Esophagus muscularis mucosa (tissue), 4 donors: ENCODE measurements around the gene RIN3. TPM values are rescaled to one million over a fixed set of nuclear protein-coding genes. Genes with fewer than 3 reads are reported as not detected.

Experiments
- DNase-seq: peaks from one replicate; pipeline ENCODE4 v3.0.0-alpha.2; 2017; ENCODE audit errors: extremely low spot score
- H3K27ac ChIP-seq, 4 donors: fragments of 200-600 bp; sonication (generic); replicated peaks in 1 of 4; 1 replicate in 3 of 4; 2 replicates in 1 of 4; pipeline ENCODE4 v1.5.1; 2016 to 2019; ENCODE audit warnings: mild to moderate bottlenecking in 1 of 4
- H3K27me3 ChIP-seq, 4 donors: fragments of 200-600 bp; sonication (generic); one replicate each; pipeline versions ENCODE4 v1.5.1 to v1.6.0; 2016 to 2019
- H3K36me3 ChIP-seq, 4 donors: fragments of 200-600 bp; sonication (generic); one replicate each; pipeline ENCODE4 v1.5.1; 2016 to 2019
- H3K4me1 ChIP-seq, 4 donors: fragments of 200-600 bp; sonication (generic); one replicate each; pipeline ENCODE4 v1.5.1; 2016 to 2019
- H3K4me3 ChIP-seq, 4 donors: fragments of 200-600 bp; sonication (generic); 1 replicate in 2 of 4; 2 replicates in 2 of 4; pipeline ENCODE4 v1.5.1; 2016 to 2019; ENCODE audit warnings: mild to moderate bottlenecking in 4 of 4, moderate library complexity in 1 of 4
- H3K9me3 ChIP-seq, 4 donors: fragments of 200-600 bp; sonication (generic); 1 replicate in 3 of 4; 2 replicates in 1 of 4; pipeline ENCODE4 v1.5.1; 2016 to 2019
- EP300 ChIP-seq: sonication (generic); formaldehyde crosslinking; IDR thresholded peaks from one replicate; pipeline ENCODE4 v1.6.1; 2017; ENCODE audit warnings: antibody characterized with exemption
- POLR2A ChIP-seq: fragments of 450-650 bp; IDR thresholded peaks from one replicate; pipeline ENCODE4 v1.6.1; 2017; ENCODE audit warnings: antibody characterized with exemption, moderate library complexity, mild to moderate bottlenecking, low read depth
- POLR2AphosphoS5 ChIP-seq, 2 donors: sonication (generic); formaldehyde crosslinking; IDR thresholded peaks; one replicate each; pipeline ENCODE4 v1.6.1; 2017; ENCODE audit warnings: antibody characterized with exemption in 2 of 2
- WGBS: methylation state at CpG from one replicate; pipeline ENCODE4 v1.1.5; 2018; 5-methylcytosine and 5-hydroxymethylcytosine counted together
- intact Hi-C: fragments of 100-400 bp; cut with DNase I; formaldehyde crosslinking; loops from one replicate; pipeline ENCODE4 v1.15.1; 2023
- total RNA-seq, 4 donors: library from RNA; depleted of rRNA; stranded (reverse); fragments of >200 nt; gene quantifications; one replicate each; pipeline versions ENCODE4 v1.1.0 to v1.2.1, GENCODE V29; 2016
- TF ChIP-seq, protein P1 (sequence below), 3 experiments: fragments of 200-600 bp in 2 of 3; fragments of 450-650 bp in 1 of 3; sonication (generic) in 2 of 3; IDR thresholded peaks; one replicate each; pipeline ENCODE4 v1.5.1; 2017 to 2019; ENCODE audit warnings: antibody characterized with exemption in 3 of 3, mild to moderate bottlenecking in 2 of 3, moderate library complexity in 1 of 3

Gene RIN3
- total RNA-seq, 4 donors from 2014 or later = 10.6 to 20.0 (median 13.1) TPM

DNA sequence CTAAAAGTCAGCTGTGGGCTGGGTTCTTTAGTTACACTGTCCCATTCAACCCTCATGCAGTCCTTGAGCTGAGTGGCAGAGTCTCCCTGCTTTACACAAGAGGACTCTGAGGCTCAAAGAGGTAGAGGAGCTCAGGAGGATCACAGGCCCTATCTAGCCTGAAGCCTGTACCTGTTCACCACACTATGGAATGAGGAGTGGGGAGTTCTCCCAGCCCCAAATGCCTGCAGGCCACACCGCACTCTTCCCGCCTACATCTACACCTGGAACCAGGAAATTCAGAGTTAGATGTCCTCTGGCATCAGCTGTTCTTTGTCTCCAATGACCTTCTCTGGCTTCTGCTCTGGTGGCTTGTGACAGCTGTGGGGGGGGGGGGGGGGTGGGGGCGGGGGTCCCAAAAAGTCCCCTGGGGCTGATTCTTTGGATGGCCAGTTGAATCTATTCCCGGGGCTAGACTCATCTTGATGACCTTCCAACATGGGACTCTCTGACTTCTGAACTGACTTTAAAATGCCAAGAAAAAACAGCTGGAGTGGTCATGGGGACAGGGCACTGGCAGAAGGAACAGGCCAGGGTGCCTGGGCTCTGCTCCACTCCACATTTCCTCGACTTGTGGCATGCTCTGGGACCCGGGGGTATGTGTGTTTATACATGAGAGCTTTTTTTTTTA is 30.6 kb downstream of the RIN3 start:
- intact Hi-C loops = loop anchor here (5.0 kb wide), 1 partner anchor 48 kb away; no protein-coding TSS in a partner anchor
- no peak for TF ChIP-seq EP300
- TF ChIP-seq POLR2AphosphoS5 (IDR thresholded peaks at IDR 0.05) = no peak
- TF ChIP-seq, protein P1, sequence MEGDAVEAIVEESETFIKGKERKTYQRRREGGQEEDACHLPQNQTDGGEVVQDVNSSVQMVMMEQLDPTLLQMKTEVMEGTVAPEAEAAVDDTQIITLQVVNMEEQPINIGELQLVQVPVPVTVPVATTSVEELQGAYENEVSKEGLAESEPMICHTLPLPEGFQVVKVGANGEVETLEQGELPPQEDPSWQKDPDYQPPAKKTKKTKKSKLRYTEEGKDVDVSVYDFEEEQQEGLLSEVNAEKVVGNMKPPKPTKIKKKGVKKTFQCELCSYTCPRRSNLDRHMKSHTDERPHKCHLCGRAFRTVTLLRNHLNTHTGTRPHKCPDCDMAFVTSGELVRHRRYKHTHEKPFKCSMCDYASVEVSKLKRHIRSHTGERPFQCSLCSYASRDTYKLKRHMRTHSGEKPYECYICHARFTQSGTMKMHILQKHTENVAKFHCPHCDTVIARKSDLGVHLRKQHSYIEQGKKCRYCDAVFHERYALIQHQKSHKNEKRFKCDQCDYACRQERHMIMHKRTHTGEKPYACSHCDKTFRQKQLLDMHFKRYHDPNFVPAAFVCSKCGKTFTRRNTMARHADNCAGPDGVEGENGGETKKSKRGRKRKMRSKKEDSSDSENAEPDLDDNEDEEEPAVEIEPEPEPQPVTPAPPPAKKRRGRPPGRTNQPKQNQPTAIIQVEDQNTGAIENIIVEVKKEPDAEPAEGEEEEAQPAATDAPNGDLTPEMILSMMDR (IDR thresholded peaks at IDR 0.05) = no peak
- no peak for TF ChIP-seq POLR2A

DNA sequence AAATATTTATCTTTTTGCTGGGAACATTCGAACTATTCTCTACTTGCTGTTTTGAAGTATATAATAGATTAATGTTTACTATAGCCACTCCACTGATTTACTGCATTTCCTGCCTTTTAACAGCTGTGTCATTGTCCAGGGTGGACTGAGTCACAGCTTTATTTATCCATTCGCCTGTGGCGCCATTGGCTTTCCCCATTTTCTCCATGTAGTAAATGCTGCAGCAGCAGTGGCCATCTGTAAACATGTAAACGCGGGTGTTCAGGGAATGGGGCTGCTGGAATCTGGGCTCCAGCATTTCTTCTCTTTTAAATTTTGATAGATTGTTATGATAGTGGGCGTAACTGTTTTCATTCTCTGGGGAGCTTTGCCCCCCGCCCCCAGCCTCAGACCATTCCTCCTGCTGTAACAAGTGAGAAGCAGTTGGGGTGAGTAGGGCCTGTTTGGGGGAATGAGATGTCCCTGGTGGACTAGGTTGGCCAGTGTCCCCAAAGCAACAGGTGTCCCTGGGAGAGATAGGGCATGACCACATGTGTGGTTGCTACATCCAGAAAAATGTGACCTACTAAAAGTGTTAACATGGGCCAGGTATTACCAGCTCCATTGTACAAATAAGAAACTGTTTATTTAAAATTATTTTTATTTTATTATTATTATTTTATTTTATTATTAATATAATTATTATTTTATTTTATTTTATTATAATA is 32.9 kb downstream of the RIN3 start:
- no peak overlapping the region for H3K4me3 ChIP-seq
- no peak overlapping the region for H3K27ac ChIP-seq
- no peaks in the 10 kb centered on the region for H3K36me3 ChIP-seq
- no peak for DNase-seq
- TF ChIP-seq POLR2A (no peak), POLR2AphosphoS5 (IDR thresholded peaks at IDR 0.05) (no peak), EP300 (no peak)
- TF ChIP-seq, protein P1 (IDR thresholded peaks at IDR 0.05) = no peak
- intact Hi-C loops = no loop called here
- no peaks in the 10 kb centered on the region for H3K9me3 ChIP-seq
- WGBS = 86% methylated on average over 7 of the region's 7 CpGs
- H3K4me1 ChIP-seq = peaks cover 17 to 21% (median 19%) of the 10 kb centered on the region in 4 donors
- H3K27me3 ChIP-seq = no peaks in the 10 kb centered on the region

More for the DNA sequence above, 30.6 kb downstream of the RIN3 start:
- H3K27me3 ChIP-seq = no peaks in the 10 kb centered on the region
- H3K4me1 ChIP-seq = peaks cover 19 to 28% (median 25%) of the 10 kb centered on the region in 4 donors
- no peak overlapping the region for H3K27ac ChIP-seq
- no peaks in the 10 kb centered on the region for H3K9me3 ChIP-seq
- DNase-seq = no peak
- no peak overlapping the region for H3K4me3 ChIP-seq
- H3K36me3 ChIP-seq = no peaks in the 10 kb centered on the region
- WGBS = 74% methylated on average over 5 of the region's 6 CpGs

DNA sequence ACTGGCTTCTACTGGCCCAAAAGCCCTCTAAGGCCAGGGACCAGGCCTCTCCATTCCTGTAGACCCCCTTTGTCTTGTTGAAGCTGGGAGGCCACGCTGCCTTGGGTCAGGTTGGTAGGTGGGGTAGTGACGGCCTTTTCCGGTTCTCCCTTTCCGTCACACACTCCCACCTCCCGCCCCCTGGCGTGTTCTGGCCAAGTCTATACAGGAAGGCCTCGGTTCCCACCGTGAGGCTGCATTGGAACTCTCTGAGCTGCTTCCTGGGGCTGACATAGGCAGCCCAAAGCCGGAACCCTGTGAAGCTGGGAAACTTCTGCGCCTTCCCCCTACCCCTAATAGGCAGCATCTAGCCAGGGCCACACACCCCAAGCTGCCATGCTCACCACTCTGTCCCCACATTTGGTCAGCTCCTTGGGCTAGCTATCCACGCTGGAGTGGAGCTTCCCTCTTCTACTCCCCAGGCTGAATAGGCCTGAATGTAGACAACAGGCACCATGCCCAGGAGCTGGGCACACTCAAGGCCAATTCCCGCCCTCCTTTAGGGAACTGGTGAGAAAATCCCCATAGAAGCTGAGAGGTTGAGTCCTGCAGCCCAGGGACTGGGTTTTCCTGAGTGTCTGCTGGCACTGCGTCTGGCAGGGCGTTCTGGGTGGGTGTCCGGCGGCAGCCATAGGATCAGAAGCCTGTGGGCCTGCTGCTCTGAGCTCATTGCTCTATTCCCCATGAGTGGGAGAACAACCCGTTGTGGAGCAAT is 35.7 kb downstream of the RIN3 start:
- H3K4me1 ChIP-seq = peaks cover 29 to 45% (median 36%) of the 10 kb centered on the region in 4 donors
- 73% methylated on average over 16 of the region's 17 CpGs for WGBS
- H3K4me3 ChIP-seq = no peak overlapping the region
- H3K27ac ChIP-seq = peak overlapping the region; percentile 46 to 69 (median 57)
- no peak for DNase-seq
- no peaks in the 10 kb centered on the region for H3K27me3 ChIP-seq
- TF ChIP-seq EP300 (no peak), POLR2AphosphoS5 (IDR thresholded peaks at IDR 0.05) (no peak), POLR2A (no peak)
- TF ChIP-seq, protein P1 (IDR thresholded peaks at IDR 0.05) = no peak
- no peaks in the 10 kb centered on the region for H3K9me3 ChIP-seq
- no peaks in the 10 kb centered on the region for H3K36me3 ChIP-seq
- intact Hi-C loops = no loop called here

DNA sequence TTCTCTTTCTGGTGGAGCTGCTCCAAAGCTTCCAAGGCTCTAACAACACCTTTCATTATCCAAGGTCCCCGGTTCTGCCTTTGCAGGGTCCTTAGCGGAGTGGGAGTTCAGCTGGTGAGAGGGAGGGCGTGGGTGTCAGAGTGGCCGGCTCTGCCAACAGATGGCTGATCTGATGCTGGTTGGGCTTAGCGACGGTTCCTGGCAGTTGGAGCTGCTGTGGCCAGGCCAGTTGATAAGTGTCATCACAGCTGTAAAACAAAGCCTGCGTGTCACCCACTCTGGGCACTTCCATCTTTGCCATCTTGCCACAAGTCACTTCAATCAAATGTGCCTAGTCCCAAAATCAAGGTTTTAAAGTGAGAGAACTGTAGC is 36.3 kb downstream of the RIN3 start:
- Histone ChIP-seq H3K27me3 (no peaks in the 10 kb centered on the region), H3K27ac (peak overlapping the region; percentile 46 to 69 (median 57)), H3K36me3 (no peaks in the 10 kb centered on the region), H3K9me3 (no peaks in the 10 kb centered on the region), H3K4me3 (no peak overlapping the region), H3K4me1 (peaks cover 29 to 47% (median 36%) of the 10 kb centered on the region in 4 donors)
- intact Hi-C loops = no loop called here
- TF ChIP-seq EP300 = no peak
- TF ChIP-seq POLR2A = no peak
- TF ChIP-seq, protein P1 (IDR thresholded peaks at IDR 0.05) = no peak
- TF ChIP-seq POLR2AphosphoS5 (IDR thresholded peaks at IDR 0.05) = no peak
- DNase-seq = no peak
- WGBS = 19% methylated on average over 7 of the region's 7 CpGs
